Cardiac septum (tissue), 1 donor: ENCODE data around the gene POU4F2. TPM values are rescaled to one million over a fixed set of nuclear protein-coding genes. Genes with fewer than 3 reads are reported as not detected.
"Not testable (repeated sequence)": the region's sequence is repeated elsewhere in the genome, so short reads cannot be mapped to it uniquely, and the experiment has no call there.

Experiments
- DNase-seq: peaks from one replicate; pipeline ENCODE4 v3.0.0-alpha.2; 2020; ENCODE audit warnings: low spot score
- intact Hi-C: fragments of 100-400 bp; cut with DNase I; formaldehyde crosslinking; loops from one replicate; pipeline ENCODE4 v1.14.0; 2022
- total RNA-seq: library from RNA; stranded (reverse); fragmentation: NEBNext Ultra II Directional; extraction: Animal tissue kit (Norgen Biotek cat#: 25700); gene quantifications from one replicate; pipeline ENCODE4 v1.2.1, GENCODE V29; 2021
- donor health status: DM: no; HTN: no; CAD: no.

The POU4F2 gene
- total RNA-seq, 1 donor from 2014 or later, result not detected

GRCh38 chr4:146650034-146650433 lies 11.3 kb downstream of the POU4F2 start:
- DNase-seq, result no peak
- intact Hi-C loops, result no loop called here

- no peak for DNase-seq
- intact Hi-C loops, result no loop called here
These were observed 16.2 kb downstream of the POU4F2 start for GRCh38 chr4:146654687-146655520.

GRCh38 chr4:146655521-146655856 lies 16.8 kb downstream of the POU4F2 start:
- no peak for DNase-seq
- intact Hi-C loops, result no loop called here

GRCh38 chr4:146661367-146661766 lies 22.7 kb downstream of the POU4F2 start:
- DNase-seq, result no peak
- intact Hi-C loops, result no loop called here

- intact Hi-C loops, DNase-seq: not testable (repeated sequence)
These were observed 25.2 kb downstream of the POU4F2 start for GRCh38 chr4:146663968-146664311.

- no peak for DNase-seq
- intact Hi-C loops, result no loop called here
These were observed 36.3 kb downstream of the POU4F2 start for GRCh38 chr4:146674829-146675570.

Other genes starting within 250 kb of the POU4F2 start
- gene SLC10A7, start 117.0 kb upstream of the POU4F2 start, total RNA-seq, result 5.0 TPM